Vagina (tissue), 2 donors: ENCODE measurements around the gene RALGAPA1.
A peak's percentile ranks its signal among the peaks of the same experiment; 100 is the strongest.

Experiments
- CTCF ChIP-seq, 3 experiments: fragments of 450-650 bp in 2 of 3; fragments of 200-600 bp in 1 of 3; sonication (generic) in 1 of 3; IDR thresholded peaks; one replicate each; pipeline ENCODE4 v1.5.1; 2017 to 2019; ENCODE audit warnings: antibody characterized with exemption in 3 of 3, mild to moderate bottlenecking in 2 of 3, moderate library complexity in 2 of 3
- POLR2A ChIP-seq, 2 donors: fragments of 450-650 bp; IDR thresholded peaks; one replicate each; pipeline ENCODE4 v1.6.1; 2017; ENCODE audit warnings: antibody characterized with exemption in 2 of 2, mild to moderate bottlenecking in 2 of 2, moderate library complexity in 2 of 2
- POLR2AphosphoS5 ChIP-seq, 2 donors: sonication (generic); formaldehyde crosslinking; IDR thresholded peaks; one replicate each; pipeline ENCODE4 v1.9.0; 2017; ENCODE audit warnings: antibody characterized with exemption in 2 of 2, mild to moderate bottlenecking in 2 of 2, low read depth in 1 of 2; ENCODE audit not compliant: insufficient read depth in 1 of 2

- TF ChIP-seq POLR2AphosphoS5 (IDR thresholded peaks at IDR 0.05; ENCODE audit: insufficient read depth in 1 of 2, low read depth in 1 of 2), result no peak
- peak; percentile 29 to 41 (median 34) for TF ChIP-seq CTCF (IDR thresholded peaks at IDR 0.05)
- no peak for TF ChIP-seq POLR2A (IDR thresholded peaks at IDR 0.05)
Observed at GRCh38 chr14:35821564-35822411, 12.7 kb upstream of the RALGAPA1 start.
